DND-41 (cell line): ENCODE results near the gene KCNH1.

Source experiments
- ATAC-seq: fragments of 200-7000 bp; cut with Tn5 transposase; 3 replicates; pipeline ENCODE4 v1.9.1; 2021; ENCODE audit warnings: low read depth; ENCODE audit not compliant: insufficient read depth
- DNase-seq: peaks from one replicate; pipeline ENCODE4 v3.0.0-alpha.2; 2020
- H2AFZ ChIP-seq: 2 replicates; pipeline ENCODE4 v1.6.0; 2012; ENCODE audit warnings: low read depth, low read length
- H3K27ac ChIP-seq: 2 replicates; pipeline ENCODE4 v1.5.1; 2012; ENCODE audit warnings: low read length, inconsistent platforms
- H3K27me3 ChIP-seq: fragments of 200-600 bp; sonication (generic); 2 replicates; pipeline ENCODE4 v1.6.0; 2012; ENCODE audit warnings: low read length, mild to moderate bottlenecking, inconsistent platforms; ENCODE audit not compliant: insufficient read depth, poor library complexity
- H3K36me3 ChIP-seq: 2 replicates; pipeline ENCODE4 v1.5.1; 2012; ENCODE audit warnings: low read length, inconsistent platforms; ENCODE audit not compliant: insufficient read depth
- H3K4me1 ChIP-seq: 2 replicates; pipeline ENCODE4 v1.5.1; 2012; ENCODE audit warnings: mild to moderate bottlenecking, low read length; ENCODE audit not compliant: insufficient read depth
- H3K4me2 ChIP-seq: 2 replicates; pipeline ENCODE4 v1.6.0; 2012; ENCODE audit warnings: mild to moderate bottlenecking, moderate library complexity, low read length, inconsistent platforms; ENCODE audit not compliant: insufficient read depth
- H3K4me3 ChIP-seq, 2 experiments: fragments of 200-600 bp in 1 of 2; shearing (Covaris generic) in 1 of 2; 2 replicates each; pipeline ENCODE4 v1.5.1; 2012 to 2016; ENCODE audit warnings: inconsistent platforms in 2 of 2, low read length in 2 of 2, mild to moderate bottlenecking in 2 of 2, low read depth in 1 of 2, moderate library complexity in 1 of 2
- H3K79me2 ChIP-seq: 2 replicates; pipeline ENCODE4 v1.6.0; 2012; ENCODE audit warnings: low read length, inconsistent platforms; ENCODE audit not compliant: insufficient read depth
- H3K9ac ChIP-seq: 2 replicates; pipeline ENCODE4 v1.6.0; 2012; ENCODE audit warnings: low read depth, mild to moderate bottlenecking, inconsistent platforms, low read length, moderate library complexity
- H3K9me3 ChIP-seq: 2 replicates; pipeline ENCODE4 v1.5.1; 2012; ENCODE audit warnings: low read length, moderate library complexity, mild to moderate bottlenecking, inconsistent platforms; ENCODE audit not compliant: insufficient read depth, severe bottlenecking
- H4K20me1 ChIP-seq: 2 replicates; pipeline ENCODE4 v1.6.0; 2012; ENCODE audit warnings: low read length; ENCODE audit not compliant: insufficient read depth
- EZH2 ChIP-seq: IDR thresholded peaks from 3 replicates; pipeline ENCODE4 v1.6.1; 2012; ENCODE audit warnings: borderline replicate concordance, low read depth, mild to moderate bottlenecking, moderate library complexity, low read length, inconsistent platforms; ENCODE audit not compliant: severe bottlenecking
- TF ChIP-seq, protein P1 (sequence below): IDR thresholded peaks from 2 replicates; pipeline ENCODE4 v1.5.1; 2012; ENCODE audit warnings: borderline replicate concordance, low read length, moderate library complexity, mild to moderate bottlenecking; ENCODE audit not compliant: poor library complexity, severe bottlenecking; ENCODE audit errors: extremely low read depth

The KCNH1 gene

DNA sequence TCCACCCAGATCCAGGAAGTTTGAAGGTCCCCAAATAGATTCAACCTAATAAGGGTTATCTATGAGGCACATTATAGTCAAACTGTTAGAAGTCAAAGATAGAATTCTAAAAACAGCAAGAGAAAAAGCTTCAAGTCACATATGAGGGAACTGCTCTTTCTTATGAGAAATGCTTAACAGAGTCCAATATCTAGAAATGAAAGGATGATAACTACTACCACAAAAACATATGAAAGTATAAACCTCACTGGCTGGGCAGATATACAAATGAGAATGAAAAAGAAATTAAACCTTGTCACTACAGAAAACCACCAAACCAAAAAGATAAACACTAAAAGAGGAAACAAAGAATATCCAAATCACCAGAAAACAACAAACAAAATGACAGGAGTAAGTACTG is 201.8 kb downstream of the KCNH1 start:
- no peaks in the 10 kb centered on the region for H3K79me2 ChIP-seq
- no peak overlapping the region for H3K4me3 ChIP-seq
- H3K36me3 ChIP-seq, result no peaks in the 10 kb centered on the region
- H3K4me2 ChIP-seq, result no peak overlapping the region
- no peak overlapping the region for H2AFZ ChIP-seq
- ATAC-seq (no peak), DNase-seq (no peak)
- no peaks in the 10 kb centered on the region for H3K9me3 ChIP-seq
- H3K27me3 ChIP-seq, result peaks cover 2% of the 10 kb centered on the region
- TF ChIP-seq EZH2, result no peak
- TF ChIP-seq, protein P1, sequence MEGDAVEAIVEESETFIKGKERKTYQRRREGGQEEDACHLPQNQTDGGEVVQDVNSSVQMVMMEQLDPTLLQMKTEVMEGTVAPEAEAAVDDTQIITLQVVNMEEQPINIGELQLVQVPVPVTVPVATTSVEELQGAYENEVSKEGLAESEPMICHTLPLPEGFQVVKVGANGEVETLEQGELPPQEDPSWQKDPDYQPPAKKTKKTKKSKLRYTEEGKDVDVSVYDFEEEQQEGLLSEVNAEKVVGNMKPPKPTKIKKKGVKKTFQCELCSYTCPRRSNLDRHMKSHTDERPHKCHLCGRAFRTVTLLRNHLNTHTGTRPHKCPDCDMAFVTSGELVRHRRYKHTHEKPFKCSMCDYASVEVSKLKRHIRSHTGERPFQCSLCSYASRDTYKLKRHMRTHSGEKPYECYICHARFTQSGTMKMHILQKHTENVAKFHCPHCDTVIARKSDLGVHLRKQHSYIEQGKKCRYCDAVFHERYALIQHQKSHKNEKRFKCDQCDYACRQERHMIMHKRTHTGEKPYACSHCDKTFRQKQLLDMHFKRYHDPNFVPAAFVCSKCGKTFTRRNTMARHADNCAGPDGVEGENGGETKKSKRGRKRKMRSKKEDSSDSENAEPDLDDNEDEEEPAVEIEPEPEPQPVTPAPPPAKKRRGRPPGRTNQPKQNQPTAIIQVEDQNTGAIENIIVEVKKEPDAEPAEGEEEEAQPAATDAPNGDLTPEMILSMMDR, result no peak
- H3K9ac ChIP-seq, result no peak overlapping the region
- no peak overlapping the region for H3K27ac ChIP-seq
- H3K4me1 ChIP-seq, result no peaks in the 10 kb centered on the region
- no peaks in the 10 kb centered on the region for H4K20me1 ChIP-seq

GRCh38 chr1:210922666-210923065 is 211.3 kb downstream of the KCNH1 start:
- TF ChIP-seq, protein P1, result no peak
- no peak for TF ChIP-seq EZH2
- ATAC-seq, result no peak
- Histone ChIP-seq H3K9me3 (no peaks in the 10 kb centered on the region), H4K20me1 (no peaks in the 10 kb centered on the region), H3K4me1 (no peaks in the 10 kb centered on the region), H3K9ac (no peak overlapping the region), H3K27ac (no peak overlapping the region), H3K36me3 (no peaks in the 10 kb centered on the region), H3K79me2 (no peaks in the 10 kb centered on the region), H2AFZ (no peak overlapping the region), H3K4me2 (no peak overlapping the region), H3K4me3 (no peak overlapping the region), H3K27me3 (peaks cover 3% of the 10 kb centered on the region)
- no peak for DNase-seq

- no peaks in the 10 kb centered on the region for H4K20me1 ChIP-seq
- no peak overlapping the region for H2AFZ ChIP-seq
- no peak overlapping the region for H3K9ac ChIP-seq
- H3K9me3 ChIP-seq, result no peaks in the 10 kb centered on the region
- peaks cover 4% of the 10 kb centered on the region for H3K27me3 ChIP-seq
- no peaks in the 10 kb centered on the region for H3K79me2 ChIP-seq
- ATAC-seq, result no peak
- DNase-seq, result no peak
- no peak overlapping the region for H3K4me2 ChIP-seq
- H3K36me3 ChIP-seq, result no peaks in the 10 kb centered on the region
- H3K4me3 ChIP-seq, result no peak overlapping the region
- no peak overlapping the region for H3K27ac ChIP-seq
- H3K4me1 ChIP-seq, result no peaks in the 10 kb centered on the region
- no peak for TF ChIP-seq EZH2
- TF ChIP-seq, protein P1, result no peak
These were observed 212.9 kb downstream of the KCNH1 start for GRCh38 chr1:210920716-210921694.
